ENCODE data around the gene TSC2.

- TF ChIP-seq, protein P1, sequence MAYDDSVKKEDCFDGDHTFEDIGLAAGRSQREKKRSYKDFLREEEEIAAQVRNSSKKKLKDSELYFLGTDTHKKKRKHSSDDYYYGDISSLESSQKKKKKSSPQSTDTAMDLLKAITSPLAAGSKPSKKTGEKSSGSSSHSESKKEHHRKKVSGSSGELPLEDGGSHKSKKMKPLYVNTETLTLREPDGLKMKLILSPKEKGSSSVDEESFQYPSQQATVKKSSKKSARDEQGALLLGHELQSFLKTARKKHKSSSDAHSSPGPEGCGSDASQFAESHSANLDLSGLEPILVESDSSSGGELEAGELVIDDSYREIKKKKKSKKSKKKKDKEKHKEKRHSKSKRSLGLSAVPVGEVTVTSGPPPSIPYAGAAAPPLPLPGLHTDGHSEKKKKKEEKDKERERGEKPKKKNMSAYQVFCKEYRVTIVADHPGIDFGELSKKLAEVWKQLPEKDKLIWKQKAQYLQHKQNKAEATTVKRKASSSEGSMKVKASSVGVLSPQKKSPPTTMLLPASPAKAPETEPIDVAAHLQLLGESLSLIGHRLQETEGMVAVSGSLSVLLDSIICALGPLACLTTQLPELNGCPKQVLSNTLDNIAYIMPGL (CRISPR knock-in tag; IDR thresholded peaks at IDR 0.05) = no peak
- TF ChIP-seq LARP7 (IDR thresholded peaks at IDR 0.05) (no peak), RNF2 (IDR thresholded peaks at IDR 0.05) (no peak), ATF2 (CRISPR knock-in tag; IDR thresholded peaks at IDR 0.05) (no peak), ZNF586 (CRISPR knock-in tag; conservative IDR thresholded peaks at IDR 0.05) (no peak), SIN3A (IDR thresholded peaks at IDR 0.05; ENCODE audit: borderline replicate concordance in 2 of 2, control insufficient read depth in 1 of 2, low read depth in 2 of 2, low read length in 2 of 2) (no peak), SNAPC5 (CRISPR knock-in tag; IDR thresholded peaks at IDR 0.05) (no peak), ATF7 (IDR thresholded peaks at IDR 0.05) (no peak), GTF2F1 (IDR thresholded peaks at IDR 0.05; ENCODE audit: low read depth, low read length) (no peak), EZH2 (IDR thresholded peaks at IDR 0.05; ENCODE audit: borderline replicate concordance, low read depth, low read length) (no peak), ZNF224 (CRISPR knock-in tag; IDR thresholded peaks at IDR 0.05) (no peak), HDAC2 (IDR thresholded peaks at IDR 0.05) (no peak), CBX8 (IDR thresholded peaks at IDR 0.05; ENCODE audit: borderline replicate concordance, extremely low read depth, low read depth, low read length, poor library complexity, severe bottlenecking) (no peak), ZNF766 (CRISPR knock-in tag; conservative IDR thresholded peaks at IDR 0.05) (no peak)
Measured at GRCh38 chr16:2007081-2007836, 40.5 kb upstream of the TSC2 start.

Measured in K562 (cell line).